GF-D8 (cell line): ENCODE data around the gene NRG3.

Experiments
- DNase-seq: peaks from one replicate; lab custom pipeline; 2025; lab: John Stamatoyannopoulos, UW

The NRG3 gene

GRCh38 chr10:82691211-82691610, 816.2 kb downstream of the NRG3 start:
- DNase-seq: no peak

- no peak for DNase-seq
Observed at GRCh38 chr10:82692458-82692857, 817.5 kb downstream of the NRG3 start.

- DNase-seq: no peak
Observed at GRCh38 chr10:82721831-82722230, 846.8 kb downstream of the NRG3 start.

- no peak for DNase-seq
Observed at GRCh38 chr10:82722273-82722672, 847.3 kb downstream of the NRG3 start.

- no peak for DNase-seq
Observed at GRCh38 chr10:82736305-82736704, 861.3 kb downstream of the NRG3 start.

- no peak for DNase-seq
Observed at GRCh38 chr10:82737549-82737948, 862.6 kb downstream of the NRG3 start.

- DNase-seq: no peak
Observed at GRCh38 chr10:82738592-82738991, 863.6 kb downstream of the NRG3 start.

- DNase-seq: no peak
Observed at GRCh38 chr10:82742478-82742877, 867.5 kb downstream of the NRG3 start.

- DNase-seq: no peak
Observed at GRCh38 chr10:82742898-82743297, 867.9 kb downstream of the NRG3 start.

GRCh38 chr10:82750538-82750937, 875.5 kb downstream of the NRG3 start:
- DNase-seq: no peak

- no peak for DNase-seq
Observed at GRCh38 chr10:82757397-82757796, 882.4 kb downstream of the NRG3 start.

- no peak for DNase-seq
Observed at GRCh38 chr10:82757901-82758300, 882.9 kb downstream of the NRG3 start.

- no peak for DNase-seq
Observed at GRCh38 chr10:82759050-82759449, 884.1 kb downstream of the NRG3 start.

- no peak for DNase-seq
Observed at GRCh38 chr10:82762641-82763040, 887.6 kb downstream of the NRG3 start.

- DNase-seq: no peak
Observed at GRCh38 chr10:82768040-82768439, 893.0 kb downstream of the NRG3 start.

- no peak for DNase-seq
Observed at GRCh38 chr10:82778908-82779307, 903.9 kb downstream of the NRG3 start.

GRCh38 chr10:82796510-82796909, 921.5 kb downstream of the NRG3 start:
- DNase-seq: no peak

GRCh38 chr10:82801289-82801688, 926.3 kb downstream of the NRG3 start:
- no peak for DNase-seq

GRCh38 chr10:82811621-82812020, 936.6 kb downstream of the NRG3 start:
- DNase-seq: no peak

GRCh38 chr10:82813856-82814255, 938.9 kb downstream of the NRG3 start:
- DNase-seq: no peak

GRCh38 chr10:82814635-82815034, 939.6 kb downstream of the NRG3 start:
- DNase-seq: no peak

GRCh38 chr10:82815680-82816079, 940.7 kb downstream of the NRG3 start:
- no peak for DNase-seq

- DNase-seq: no peak
Observed at GRCh38 chr10:82817676-82818422, 942.9 kb downstream of the NRG3 start.

GRCh38 chr10:82821043-82821442, 946.0 kb downstream of the NRG3 start:
- no peak for DNase-seq
